SIG-M5 treated with dmso at 0.1 percent for 504 hours (cell line): ENCODE results near the gene MRPL57.
"Not testable (repeated sequence)": the region's sequence is repeated elsewhere in the genome, so short reads cannot be mapped to it uniquely, and the experiment has no call there.

ENCODE experiments used
- DNase-seq: peaks from one replicate; lab custom pipeline; 2025; ENCODE audit not compliant: unreplicated experiment; lab: John Stamatoyannopoulos, UW

The MRPL57 gene

DNA sequence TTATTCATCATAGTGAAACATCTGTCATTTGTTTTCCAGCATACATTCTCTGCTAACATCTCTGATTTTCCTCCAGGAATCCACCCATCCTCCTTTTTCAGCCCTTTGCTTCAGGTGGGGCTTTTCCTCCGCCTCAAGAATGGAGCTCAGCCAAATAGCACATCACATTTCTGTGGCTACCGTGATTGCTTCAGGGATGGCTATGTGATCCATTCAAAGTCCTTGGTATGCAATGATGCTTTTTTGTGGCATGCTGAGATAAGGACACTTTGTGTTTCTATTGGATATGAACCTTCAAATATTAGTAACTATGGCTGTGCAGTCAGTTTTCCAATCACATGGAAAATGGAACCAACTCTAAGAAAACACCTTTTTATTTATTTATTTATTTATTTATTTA, 18.3 kb downstream of the MRPL57 start:
- not testable (repeated sequence) for DNase-seq

DNA sequence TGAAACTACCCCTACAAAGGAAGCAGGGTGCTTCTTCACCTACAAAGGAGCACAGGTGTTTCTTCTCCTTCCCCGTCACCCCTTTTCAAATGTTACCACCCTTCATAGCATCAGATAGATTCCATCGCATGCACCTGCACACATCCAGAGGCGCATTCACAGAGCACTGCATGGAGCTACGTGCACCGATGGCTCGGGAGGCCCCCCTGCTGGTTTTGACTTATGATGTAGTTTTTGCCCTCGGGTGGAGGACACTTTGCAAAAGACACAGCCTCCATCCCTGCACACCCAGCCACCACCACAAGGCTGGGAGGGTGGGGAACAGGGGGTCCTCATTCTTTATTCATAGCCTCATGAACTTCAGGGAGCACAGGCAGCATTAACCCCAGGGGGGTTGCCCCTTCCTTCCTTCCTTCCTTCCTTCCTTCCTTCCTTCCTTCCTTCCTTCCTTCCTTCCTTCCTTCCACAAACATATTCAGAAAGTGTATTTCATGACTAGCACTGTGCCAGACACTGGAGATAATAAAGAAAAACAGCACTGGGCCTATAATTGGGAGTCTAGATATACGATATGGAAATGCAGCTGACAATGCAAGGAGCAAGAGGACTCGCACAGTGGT, 21.3 kb downstream of the MRPL57 start:
- DNase-seq, result not testable (repeated sequence)

DNA sequence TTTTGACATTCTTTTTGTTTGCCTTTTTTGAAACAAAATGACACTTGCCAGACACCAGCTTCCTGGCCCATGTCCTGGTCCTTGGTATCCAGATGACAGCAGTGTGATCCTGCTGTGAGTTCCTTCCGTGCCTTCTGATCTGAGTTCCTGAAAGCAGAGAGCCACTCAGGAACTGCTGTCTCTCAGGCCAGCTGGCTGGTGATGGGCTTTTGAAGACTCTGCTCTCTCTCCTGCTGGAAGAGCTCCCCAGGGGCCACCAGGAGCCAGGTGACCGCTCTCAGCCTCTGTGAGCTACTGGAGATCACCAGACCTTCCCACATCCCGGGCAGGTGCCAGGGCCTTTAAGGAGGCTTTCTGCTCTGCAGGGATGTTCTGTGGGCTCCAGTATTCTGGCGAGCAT, 21.9 kb downstream of the MRPL57 start:
- DNase-seq, result not testable (repeated sequence)

DNA sequence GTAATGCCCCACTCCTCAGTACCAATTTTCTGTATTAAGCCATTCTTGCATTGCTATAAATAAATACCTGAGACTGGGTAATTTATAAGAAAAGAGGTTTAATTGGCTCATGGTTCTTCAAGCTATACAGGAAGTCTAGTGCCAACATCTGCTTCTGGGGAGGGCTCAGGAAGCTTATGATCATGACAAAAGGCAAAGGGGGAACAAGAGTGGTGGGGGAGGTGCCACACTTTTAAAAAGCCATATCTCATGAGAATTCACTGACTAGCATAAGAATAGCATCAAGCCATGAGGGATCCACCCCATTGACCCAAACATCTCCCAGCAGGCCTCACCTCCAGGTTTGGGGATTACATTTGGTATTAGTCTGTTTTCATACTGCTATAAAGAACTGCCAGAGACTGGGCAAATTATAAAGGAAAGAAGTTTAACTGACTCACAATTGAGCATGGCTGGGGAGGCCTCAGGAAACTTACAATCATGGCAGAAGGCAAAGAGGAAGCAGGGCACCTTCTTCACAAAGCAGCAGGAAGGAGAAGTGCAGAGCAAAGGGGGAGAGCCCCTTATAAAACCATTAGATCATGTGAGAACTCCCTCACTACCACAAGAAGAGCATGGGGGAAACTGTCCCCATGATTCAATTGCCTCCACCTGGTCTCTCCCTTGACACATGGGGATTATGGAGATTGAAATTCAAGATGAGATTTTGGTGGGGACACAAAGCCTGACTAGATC, 25.2 kb downstream of the MRPL57 start:
- DNase-seq, result not testable (repeated sequence)

DNA sequence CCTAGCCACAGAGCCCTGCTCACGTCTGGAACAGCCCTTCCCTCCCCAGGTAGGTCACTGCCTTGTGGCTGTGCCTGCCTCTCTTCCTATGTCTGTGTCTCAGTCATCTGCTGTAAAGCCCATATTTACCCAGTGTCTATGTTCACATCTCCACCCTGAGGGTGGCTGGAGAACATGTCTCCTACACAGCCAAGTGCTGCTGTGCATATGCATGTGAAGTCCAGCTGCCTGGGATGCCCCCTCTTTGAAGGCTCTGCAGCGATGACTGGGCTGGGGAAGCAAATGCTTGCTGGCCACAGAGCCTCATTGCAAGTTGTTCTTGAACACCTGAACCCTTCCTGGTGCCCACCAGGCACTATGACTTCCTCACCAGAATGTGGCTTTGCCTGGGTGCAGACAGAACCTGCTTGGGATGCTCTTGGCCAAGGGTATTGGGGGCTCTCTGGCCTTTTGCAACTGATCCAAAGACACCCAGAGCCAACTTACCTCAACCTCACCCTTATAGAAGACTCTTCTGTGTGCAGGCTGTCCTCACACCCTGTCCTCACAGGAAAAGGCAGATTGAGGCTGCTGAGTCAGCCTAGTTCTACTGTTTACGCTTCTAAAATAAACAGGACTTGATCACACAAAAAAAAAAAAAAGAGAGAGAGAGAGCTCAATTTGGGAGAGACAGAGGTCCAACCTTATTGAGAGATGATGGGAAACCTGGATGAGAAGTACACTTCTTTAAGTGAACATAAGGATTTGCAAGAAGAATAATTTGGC, 26.5 kb downstream of the MRPL57 start:
- DNase-seq, result no peak

DNA sequence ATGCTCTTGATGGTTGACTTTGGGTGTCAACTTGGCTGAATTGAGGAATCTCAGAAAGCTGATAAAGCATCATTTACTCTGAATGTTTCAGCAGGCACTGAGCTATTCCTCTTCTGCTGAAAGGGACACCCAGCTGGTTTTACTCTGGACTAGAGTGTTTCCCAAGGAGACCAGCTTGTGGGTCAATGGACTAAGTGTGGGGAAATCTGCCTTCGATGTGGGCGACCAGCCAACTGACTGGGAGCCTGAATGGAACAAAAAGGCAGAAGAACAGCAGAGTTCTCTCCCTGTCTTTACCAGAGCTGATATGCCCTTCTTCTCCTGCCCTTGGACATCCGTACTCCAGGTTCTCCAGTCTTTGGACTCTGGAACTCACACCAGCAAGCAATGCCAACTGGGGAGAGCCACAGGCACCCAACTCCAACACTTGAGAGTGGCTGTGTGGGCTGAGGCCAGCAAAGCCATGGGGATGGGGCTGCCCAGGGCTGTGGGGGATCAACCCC, 32.2 kb downstream of the MRPL57 start:
- no peak for DNase-seq

DNA sequence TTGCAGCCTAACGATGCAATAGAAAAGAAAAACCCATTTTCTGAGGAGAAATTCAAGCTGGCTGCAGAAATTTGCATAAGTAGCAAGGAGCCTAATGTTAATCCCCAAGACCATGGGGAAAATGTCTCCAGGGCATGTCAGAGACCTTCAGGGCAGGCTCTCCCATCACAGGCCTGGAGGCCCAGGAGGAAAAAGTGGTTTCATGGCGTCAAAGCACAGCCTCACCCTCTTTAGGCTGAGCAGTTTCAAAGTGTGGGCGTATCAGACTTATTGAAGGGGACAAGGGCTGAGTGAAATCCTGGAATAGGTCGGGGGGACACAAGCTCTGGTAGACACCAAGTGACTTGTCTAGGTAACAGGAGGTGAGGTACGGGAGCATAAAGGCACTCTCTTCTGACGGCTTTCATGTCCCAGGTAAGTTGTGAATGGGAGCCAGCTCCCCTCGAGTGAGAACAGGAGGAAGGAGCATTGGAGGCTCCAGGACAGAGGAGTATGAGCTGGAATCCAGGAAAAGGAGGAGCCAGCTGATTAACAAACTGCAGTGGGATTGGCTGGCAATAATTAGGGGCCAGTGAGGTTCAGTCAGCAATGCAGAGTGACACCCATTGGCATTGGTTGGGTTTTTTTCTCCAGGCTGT, 35.8 kb downstream of the MRPL57 start:
- no peak for DNase-seq

DNA sequence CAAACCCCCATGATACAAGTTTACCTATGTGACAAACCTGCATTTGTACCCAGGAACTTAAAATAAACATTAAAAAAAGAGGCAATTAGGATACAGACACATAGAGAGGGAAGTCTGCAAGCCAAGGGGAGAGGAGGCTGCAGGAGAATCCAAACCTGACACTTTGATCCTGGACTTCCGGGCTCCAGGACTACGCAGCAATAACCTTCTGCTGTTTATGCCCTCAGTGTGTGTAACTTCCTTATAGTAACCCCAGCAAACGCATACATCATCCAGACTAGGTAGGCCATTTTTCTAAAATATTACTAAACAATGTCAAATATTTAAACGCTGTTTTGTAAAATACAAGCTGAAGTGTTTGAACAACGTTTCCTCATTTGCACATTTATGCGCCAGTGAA, 39.0 kb downstream of the MRPL57 start:
- not testable (repeated sequence) for DNase-seq

DNA sequence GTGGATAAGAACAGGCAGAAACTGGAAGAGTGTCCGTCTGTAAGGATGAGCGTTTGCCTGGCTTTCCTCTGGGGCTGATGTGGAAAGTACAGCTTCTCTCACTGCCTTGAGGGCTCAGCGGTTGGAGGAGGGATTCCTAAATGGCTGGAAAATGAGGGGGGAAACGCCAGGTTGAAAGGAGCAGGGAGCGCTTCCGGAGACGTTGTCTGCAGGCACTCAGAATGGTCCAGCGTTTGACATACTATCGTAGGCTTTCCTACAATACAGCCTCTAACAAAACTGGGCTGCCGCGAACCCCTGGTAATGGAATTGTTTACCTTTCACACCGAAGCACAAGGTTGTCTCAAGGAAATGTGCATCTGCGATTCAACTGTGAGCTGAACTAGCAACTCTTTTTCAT, 39.9 kb downstream of the MRPL57 start:
- DNase-seq, result no peak

DNA sequence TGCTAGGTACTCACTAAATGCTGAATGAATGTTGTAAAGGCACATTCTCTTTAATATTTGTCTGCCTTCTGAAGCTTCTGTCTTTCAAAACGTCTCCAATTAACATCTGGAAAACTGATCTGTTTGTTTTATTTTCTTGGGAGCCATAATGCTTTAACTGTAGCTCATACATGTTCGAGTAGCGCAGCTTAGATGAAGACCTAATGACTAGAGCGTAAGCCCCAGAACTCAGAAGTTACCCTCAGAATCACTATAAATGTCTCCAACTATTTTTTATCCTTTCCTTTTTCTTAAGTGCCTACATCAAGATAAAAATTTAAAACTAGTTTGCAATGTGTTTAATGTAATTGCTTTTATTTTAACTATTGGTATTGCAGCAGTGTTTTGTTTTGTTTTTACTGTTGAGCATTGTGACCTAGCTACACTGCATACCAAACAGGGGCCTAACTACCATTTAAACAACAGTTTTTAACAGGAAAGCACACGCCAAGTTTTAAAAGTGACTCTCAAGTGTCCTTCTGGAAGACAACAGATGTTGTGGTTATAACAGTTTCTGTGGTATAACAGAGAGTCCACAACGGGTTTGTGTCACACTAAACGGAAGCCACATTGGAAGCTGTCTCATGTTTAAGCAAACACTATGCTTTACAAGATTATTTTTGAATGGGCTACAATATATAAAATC, 42.0 kb downstream of the MRPL57 start:
- peak; percentile 71 for DNase-seq

DNA sequence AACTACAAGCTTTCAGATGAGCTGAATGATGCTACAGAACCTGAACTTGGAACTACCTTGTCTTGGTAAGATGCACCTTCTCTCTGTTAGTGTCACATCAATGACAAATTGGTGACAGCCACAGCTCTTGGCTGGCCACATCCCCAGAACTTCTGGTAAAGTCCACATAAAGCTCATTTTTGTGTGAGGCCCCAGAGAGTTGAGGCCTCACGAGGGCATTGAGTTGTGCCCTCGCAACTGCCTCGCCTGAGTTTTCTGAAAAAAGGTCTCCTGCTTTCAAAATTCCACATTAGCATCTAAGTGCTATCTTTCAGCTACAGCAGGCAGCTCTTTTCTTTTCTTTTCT, 42.6 kb downstream of the MRPL57 start:
- peak; percentile 65 for DNase-seq

DNA sequence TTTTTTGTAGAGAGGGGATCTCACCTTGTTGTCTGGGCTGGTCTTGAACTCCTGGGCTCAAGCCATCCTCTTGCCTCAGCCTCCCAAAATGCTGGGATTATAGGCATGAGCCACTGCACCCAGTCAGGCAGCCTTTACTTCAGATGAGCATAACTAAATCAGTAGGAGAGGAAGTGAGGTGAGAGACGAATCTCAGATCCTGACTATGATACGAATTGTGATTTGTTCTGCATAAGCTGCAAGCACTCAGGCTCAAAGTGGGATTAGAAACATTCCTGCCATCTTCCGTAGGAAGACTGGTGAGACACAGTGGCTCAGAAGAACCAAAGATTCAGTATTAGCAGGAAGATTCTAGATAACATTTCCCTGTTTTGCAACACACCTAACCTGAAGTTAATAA, 43.3 kb downstream of the MRPL57 start:
- not testable (repeated sequence) for DNase-seq

DNA sequence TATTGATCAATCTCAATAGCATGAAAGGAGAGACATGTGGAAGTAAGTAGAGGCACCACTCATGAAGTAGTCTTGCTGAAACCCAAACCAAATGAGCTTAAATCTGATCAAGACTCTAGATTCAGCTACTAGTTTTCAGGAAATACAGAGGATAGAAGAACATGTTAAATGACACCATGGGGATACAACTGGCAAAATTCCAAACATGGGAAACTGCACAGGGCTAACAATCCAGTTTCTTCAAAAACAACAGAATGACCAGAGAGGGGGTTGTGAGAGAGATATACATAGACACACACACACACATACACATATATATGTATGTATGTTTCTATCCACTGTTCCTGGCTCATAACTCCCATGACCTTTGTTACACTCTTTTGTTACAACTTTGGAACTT, 44.8 kb downstream of the MRPL57 start:
- DNase-seq, result no peak

DNA sequence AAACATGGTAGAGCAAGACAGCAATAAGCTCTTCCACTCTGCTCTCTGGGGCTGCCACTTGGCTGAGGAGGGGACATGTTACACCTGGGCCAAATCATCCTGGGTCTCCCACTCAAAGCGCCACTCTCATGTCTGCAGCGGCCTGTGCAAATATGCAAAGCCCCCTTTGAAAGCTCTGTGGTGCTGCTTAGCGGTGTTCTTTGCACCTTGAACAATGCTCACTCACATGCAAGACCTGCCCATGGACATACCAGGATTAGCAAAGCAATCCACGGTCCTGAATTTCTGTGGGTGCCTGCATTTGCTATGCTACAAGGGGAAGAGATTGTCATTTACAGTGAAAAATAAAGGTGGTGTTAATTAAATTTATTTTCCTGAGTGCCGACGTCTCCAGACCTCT, 48.6 kb downstream of the MRPL57 start:
- no peak for DNase-seq

DNA sequence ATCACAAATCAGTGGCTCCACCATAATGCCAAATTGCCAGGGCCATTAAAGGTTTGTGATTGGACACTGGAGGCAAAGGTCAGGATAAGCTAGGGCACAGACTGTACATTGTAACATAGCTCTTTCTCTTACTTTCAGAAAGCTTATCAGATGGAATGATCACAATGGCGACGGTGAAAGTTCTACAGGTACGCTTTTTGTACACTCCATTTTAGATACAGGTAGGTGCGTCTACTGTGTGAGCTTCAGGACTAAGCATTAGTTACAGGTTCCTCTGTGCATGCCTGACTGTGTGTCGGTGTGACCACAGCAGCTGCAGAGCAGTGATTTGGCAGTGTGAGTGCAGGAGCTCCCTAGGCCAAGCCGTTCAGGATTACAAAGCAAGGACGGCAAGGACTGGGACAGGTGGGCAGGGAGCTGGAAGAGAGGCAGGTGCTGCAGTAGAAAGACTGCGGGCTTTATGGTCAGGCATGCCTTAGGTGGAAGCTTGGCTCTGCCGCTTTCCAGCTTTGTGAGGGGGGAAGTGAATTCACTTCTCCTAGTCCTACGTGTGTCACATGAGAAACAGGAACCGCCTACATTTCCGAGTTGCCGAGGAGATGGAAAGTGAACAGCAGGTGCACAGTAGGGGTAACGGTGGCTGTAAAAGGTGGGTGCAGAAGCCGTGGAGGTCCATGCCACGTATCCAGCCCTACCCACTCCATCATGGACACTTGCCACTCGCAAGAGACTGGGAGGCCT, 49.6 kb downstream of the MRPL57 start:
- DNase-seq, result no peak

DNA sequence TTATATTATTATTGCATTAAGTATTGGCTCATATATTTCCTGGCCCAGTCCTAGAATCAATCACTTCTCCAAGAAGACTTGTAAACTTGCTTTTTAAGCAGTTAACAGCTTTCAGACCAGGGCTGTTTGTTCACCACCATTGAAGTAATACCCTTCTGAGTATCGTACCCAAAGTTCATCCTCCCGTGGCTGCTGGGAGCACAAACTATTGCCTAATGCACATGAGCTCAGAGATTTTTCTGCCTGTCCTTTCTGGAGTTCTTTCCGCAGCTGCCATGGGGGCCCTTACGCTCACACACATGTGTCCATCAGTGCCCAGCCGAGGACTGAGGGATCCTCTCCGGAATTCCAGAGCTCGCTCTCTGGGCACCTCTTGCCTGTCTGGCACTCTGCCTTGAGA, 51.5 kb downstream of the MRPL57 start:
- DNase-seq, result no peak
